ENCODE measurements around the gene NR1H4.
"Not testable (repeated sequence)": the region's sequence is repeated elsewhere in the genome, so short reads cannot be mapped to it uniquely, and the experiment has no call there.

Gene NR1H4

DNA sequence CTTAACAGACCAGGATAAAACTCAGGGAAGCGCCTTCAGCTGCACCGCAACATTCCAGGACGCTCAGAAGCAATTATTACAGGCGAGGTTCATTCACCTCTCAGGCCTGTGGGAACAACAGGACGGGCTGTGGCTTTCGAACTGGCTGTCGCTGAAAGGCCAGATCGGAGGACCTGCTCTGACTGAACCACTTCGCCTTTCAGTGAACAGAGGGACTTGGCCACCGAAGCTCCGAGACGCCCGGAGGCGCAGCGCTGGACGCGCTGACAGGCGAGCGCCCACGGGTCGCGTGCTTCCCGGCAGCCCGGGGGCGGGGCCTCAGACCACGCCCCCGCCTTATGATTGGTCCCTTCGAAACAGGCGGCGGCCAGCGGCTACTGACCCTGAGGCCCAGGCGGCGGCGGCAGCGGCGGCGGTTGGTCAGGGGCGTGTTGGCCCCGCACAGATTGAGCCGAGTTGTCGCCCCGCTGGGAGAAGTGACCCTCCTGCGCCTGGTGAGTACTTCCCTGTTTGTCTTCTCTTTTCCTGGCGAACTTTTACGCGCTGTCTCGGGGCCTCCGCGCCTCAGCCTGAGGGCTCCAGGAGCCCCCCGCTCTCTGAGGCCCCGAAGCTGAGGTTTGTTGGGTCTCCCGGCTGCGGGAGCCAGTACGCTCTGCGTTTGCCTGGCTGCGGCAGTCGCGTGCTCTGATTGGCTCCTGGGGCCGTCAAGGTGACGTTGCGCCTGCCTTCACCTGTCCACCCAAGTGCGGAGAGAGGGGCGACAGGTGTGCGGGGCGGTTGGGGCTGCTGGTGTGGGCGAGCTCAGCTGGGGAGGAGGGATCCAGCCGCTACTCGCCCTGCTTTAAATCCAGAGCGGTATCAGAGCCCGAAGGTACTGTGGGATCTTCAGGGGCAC is 99.9 kb downstream of the NR1H4 start, which contains the start of gene GAS2L3:
GAS2L3 (plus strand) TSS at position 393 of the 895 bp plus-strand sequence. CDS start 21,221 bp downstream, outside the sequence.
- DNase-seq, result peak; percentile 45 to 53

DNA sequence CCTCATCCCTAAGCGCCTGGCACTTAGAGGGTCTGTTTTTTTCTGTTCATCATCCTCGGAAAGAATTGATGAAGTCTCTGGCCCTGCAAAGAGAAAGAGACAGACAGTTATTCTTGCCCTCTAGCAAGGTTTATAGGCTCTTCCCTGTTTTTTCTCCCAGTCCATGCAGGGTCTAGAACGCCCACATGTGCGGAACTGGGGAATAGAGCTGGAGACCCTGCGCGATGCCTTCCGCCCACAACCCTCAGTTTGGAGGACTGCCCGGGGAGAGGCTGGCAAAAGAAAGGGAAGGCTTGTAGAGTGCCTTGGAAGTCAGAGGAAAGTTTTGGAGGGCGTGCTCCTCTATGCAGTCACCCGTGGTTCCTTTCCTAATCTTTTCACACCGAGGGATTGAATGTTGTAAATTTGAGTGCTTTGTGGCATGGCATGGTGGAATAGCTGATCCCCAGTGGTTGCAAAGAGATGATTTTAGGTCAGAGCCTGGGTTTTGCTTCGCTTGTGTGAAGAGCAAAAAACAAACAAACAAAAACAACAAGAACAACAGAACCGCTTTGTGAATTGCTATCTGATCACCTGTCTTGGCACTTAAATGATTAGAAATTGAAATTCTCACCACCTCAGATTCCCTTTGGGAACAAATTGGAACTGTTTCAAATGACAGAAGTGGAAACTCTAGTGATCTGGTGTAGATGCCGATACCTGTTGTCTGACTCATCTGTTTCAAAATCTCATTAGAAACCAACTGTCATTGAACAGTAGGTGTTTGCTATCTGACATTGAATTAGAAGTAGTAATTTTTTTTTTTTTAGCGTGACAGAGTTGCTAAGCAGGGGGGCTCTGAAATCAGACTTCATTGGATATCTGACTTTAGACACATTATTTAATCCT is 100.8 kb downstream of the NR1H4 start:
- no peak for DNase-seq

DNA sequence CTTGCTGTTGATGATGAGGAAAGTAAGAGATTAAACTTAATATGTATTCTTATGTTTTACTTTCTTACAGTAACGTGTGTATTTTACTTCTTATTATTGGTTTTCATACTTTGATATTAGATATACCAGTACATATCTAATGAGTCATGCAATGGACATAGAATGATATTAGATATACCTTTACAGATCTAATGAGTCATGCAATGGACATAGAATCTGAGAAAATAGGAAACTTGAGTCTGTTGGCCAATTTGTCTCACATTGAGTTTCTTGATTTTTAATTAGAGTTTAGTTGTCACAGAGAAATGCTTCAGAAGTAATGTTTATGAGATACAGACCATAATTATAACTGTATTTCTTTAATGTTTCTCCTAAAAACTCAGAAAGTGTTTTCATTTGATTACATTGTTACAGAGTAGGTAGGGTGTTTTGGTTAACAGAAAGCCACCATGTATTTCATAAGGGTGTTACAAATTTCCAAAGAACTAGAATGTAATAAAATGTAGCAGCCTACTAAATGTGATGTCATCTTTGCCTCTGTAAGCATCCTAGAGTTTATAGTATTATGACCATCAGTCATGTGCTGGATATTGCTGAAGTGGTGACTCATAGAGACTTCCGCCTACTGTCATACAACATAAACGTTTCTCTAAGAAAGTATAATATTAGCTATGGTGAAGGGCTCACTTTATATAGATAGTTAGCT is 102.8 kb downstream of the NR1H4 start:
- DNase-seq, result no peak

DNA sequence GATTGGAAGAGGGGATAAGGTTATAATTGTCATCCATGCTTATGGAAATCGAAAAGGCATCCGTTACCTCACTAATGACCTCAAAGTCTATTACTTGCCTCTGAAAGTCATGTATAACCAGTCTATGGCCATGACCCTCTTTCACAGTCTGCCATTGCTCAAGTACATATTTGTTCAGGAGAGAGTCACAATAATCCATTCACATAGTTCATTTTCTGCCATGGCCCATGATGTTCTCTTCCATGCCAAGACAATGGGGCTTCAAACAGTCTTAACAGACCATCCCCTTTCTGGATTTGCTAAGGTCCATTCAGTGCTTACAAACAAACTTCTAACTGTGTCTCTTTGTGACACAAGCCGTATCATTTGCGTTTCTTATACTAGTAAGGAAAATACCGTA is 105.3 kb downstream of the NR1H4 start:
- DNase-seq, result no peak

DNA sequence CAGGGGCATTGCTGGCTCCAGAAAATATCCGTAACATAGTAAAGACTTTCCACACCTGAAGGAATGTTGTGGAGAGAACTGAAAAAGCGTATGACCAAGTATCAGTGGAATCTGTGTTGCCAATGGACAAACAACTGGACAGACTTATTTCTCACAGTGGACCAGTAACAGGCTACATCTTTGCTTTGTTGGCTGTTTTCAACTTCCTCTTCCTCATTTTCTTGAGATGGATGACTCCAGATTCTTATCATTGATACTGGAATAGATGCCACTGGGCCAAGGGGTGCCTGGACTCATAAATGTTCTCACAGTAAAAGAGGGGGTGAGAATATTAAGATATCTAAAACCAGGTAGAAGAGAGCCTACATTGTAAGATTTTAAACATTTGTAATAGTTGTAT is 106.2 kb downstream of the NR1H4 start:
- no peak for DNase-seq

DNA sequence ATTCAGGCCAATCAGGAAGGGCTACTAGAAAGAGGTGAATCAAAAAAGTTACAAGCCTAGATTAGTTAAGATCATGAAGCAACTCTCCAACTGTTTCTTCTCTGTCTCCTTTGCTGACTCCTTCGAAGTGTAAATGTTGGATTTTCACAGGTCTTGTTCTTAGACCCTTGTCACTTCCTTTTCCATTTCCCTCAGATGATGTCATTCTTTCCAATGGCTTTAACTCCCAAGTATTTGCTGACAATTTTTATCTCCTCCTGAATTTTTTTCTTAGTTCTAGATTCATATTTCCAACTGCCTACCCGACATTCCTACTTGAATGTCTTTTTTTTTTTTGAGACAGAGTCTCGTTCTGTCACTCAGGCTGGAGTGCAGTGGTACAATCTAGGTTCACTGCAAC is 110.6 kb downstream of the NR1H4 start:
- no peak for DNase-seq

DNA sequence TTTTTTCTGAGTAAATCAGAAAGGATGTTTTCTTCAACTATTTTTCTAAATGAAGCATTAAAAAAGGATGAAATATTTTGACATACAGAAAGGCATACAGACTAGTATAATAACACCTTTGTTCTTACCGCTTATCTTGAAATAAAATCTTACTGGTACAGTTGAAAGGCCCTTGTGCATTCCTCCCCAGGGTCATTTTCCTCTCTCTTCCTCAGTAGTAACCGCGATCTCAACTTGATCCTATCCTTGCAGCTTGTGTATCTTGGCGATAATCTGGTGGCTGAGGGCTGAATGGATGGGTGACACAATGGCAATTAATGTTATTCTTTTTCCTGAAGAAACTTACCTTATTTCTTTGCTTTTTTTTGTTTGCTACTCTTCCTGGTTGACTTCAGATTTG is 118.3 kb downstream of the NR1H4 start:
- no peak for DNase-seq

DNA sequence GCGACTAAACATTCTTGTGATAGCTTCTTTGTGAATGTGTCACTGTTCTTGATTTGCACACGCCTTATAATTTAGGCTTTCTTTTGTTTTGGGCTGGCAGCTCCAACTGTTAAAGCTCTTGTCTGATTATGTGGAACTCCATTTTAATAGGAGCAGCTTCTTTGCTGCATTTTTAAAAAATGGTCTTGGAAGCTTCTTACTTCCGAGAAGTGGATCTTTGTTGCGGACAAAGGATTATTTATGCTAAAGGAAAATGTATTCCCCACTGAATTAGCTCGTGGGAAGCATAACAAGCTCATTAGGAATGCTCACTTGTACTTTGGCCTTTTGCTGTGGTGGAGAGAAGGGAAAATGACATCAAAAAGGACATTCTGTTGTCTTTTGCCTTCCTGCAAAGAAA is 119.8 kb downstream of the NR1H4 start:
- no peak for DNase-seq

DNA sequence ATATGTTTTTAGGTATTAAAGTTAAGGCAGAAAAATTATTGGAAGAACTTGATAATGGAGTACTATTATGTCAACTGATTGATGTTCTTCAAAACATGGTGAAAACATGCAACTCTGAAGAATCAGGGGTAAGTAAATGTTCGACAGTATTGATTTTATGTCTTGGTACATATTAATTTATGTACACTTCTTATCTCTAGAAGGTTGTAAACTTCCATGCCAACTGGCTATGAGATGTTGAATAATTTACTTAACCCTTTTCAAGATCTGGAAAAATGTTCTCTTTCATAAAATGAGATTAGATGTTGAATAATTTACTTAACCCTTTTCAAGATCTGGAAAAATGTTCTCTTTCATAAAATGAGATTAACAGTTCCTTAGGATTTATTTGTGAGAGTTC is 128.0 kb downstream of the NR1H4 start:
- DNase-seq, result no peak

DNA sequence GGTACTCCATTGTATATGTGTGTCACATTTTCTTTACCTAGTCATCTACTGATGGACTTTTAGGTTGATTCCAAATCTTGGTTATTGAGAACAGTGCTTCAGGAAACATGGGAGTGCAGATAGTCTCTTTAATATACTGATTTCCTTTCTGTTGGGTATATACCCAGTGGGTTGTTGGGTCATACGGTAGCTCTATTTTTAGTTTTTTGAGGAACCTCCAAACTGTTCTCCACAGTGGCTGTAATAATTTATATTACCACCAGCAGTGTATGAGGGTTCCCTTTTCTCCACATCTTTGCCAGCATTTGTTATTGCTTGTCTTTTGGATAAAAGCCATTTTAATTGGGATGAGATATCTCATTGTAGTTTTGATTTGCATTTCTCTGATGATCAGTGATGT is 129.3 kb downstream of the NR1H4 start:
- DNase-seq, result not testable (repeated sequence)

DNA sequence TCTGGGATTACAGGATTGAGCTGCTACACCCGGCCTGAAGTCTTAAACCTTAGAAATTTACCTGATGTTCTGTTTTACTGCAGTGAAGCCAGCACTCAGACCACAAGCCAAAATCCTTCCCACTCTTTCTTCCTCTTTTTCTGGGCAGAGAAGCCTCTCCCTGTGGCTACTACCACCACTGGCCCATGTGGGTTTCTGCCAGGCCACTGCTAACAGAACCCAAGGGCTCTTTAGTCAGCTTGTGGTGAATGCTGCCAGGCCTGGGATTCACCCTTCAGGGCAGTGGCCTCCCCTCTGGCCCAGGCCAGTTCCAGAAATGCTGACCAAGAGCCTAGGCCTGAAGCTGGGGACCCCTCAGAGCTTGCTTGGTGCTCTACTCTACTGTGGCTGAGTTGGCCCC is 135.1 kb downstream of the NR1H4 start:
- DNase-seq, result no peak

DNA sequence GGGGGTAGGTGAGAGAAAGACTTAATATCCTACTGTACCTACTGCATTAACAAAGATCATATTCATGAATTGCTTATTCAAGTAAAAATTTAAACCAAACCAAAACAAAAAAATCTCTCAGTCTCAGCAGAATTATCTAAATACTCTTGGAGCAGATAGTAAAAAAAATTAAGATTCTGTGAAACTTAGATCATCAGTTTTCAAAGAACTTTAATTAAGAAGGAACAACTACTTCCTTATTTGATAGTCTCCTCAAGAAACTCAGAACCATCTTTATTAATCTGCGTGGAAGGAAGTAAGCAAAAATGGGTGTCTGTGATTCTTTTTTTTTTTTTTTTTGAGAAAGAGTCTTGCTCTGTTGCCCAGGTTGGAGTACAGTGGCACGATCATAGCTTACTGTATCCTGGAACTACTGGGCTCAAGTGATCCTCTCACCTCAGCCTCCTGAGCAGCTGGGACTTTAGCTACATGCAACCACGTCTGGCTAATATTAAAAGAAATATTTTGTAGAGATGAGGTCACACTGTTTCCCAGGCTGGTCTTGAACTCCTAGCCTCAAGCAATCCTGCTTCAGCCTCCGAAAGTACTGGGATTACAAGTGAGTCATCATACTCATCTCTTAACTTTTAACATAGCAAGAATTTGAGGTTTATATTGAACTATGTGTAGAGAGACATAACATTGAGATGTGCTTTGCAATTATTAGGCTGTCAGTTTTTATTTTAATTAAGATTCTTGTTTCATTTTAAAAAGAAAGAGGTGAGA is 137.2 kb downstream of the NR1H4 start:
- DNase-seq, result no peak

DNA sequence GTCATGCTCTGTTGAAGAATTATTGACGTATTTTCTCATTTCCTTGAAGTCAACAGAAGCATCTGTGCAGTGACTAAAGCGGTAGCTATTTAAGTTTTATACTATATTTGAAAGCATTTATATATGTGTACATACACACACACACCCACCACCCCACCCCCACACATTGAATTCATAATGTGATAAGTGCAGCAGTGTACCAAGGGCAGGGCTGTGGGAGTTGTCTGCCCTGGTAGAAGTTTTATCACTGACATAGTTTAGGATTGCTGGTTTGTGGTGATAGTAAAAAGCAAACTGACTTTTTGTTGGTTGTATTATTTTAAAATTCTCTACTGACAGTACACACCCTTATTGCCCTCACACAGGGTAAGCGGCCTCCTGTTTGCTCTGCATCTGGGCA is 138.9 kb downstream of the NR1H4 start:
- DNase-seq, result no peak

Measured in stimulated activated CD4-positive, alpha-beta T cell treated with anti-CD3 and anti-CD28 coated beads, Interleukin-2, amount 100 ng/mL, for 48 hours (primary cell).